GM23248 (cell line): ENCODE measurements around the gene CDH13.

Experiments used
- EZH2 ChIP-seq: fragments of 200-600 bp; sonication (generic); IDR thresholded peaks from 2 replicates; pipeline ENCODE4 v1.6.1; 2018; ENCODE audit warnings: antibody characterized with exemption, mild to moderate bottlenecking; ENCODE audit not compliant: insufficient read depth, poor library complexity, severe bottlenecking
- EZH2phosphoT487 ChIP-seq: fragments of 200-600 bp; sonication (generic); IDR thresholded peaks from 2 replicates; pipeline ENCODE4 v1.6.1; 2018; ENCODE audit warnings: antibody characterized with exemption, moderate library complexity, mild to moderate bottlenecking, low read depth; ENCODE audit not compliant: insufficient read depth

DNA sequence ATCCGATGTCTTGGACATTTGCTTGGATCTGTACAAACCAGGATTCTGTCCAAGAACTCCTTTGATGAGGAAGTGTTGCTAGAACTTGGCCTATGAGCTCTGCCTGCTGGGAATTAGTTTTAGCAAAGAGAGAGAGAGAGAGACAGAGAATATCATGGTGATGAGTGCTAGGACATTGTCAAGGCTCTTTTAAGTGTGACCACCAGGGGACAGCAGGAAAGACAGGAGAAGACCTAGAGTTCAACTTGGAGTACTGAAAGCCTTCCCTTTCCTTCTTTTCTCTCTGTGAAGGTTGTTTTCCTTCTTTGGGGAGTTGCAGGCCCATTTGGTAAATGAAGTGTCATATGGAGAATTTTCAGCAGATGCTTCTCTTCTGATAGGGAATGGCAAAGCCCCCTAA is 791.8 kb downstream of the CDH13 start:
- TF ChIP-seq EZH2: no peak
- no peak for TF ChIP-seq EZH2phosphoT487
